ENCODE measurements around the gene CCDC192.

DNA sequence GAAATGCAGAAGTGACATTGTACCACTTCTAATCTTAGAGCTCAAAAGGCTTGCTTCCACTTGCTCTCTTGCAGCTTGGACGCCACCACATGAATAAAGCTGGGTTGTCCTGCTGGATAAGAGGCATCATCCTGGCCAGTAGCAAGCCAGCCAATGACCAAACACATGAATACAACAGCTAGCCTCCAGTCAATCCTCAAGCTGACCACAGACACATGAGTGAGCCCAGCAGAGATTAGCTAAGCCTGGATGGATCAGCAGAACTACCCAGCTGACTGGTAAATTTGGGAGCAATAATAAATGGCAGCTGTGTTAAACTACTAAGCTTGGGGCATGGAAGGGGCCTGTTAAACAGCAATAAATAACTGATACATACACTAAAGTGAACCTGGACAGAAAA is 259.3 kb downstream of the CCDC192 start:
- no peak for TF ChIP-seq ZNF274 (IDR thresholded peaks at IDR 0.05; ENCODE audit: low read depth, low read length)
- TF ChIP-seq YY1 (IDR thresholded peaks at IDR 0.05; ENCODE audit: insufficient read depth, insufficient read length), result no peak

All from NT2/D1 (cell line).